Neuron (in vitro differentiated cells): ENCODE data around the gene DUSP6.
A peak's percentile ranks its signal among the peaks of the same experiment; 100 is the strongest.

Experiments
- H2AFZ ChIP-seq: one replicate; pipeline ENCODE4 v1.6.1; 2013; ENCODE audit warnings: low read depth, mild to moderate bottlenecking, inconsistent platforms, low read length, moderate library complexity
- H3K27me3 ChIP-seq: one replicate; pipeline ENCODE4 v1.6.1; 2013; ENCODE audit warnings: low read length; ENCODE audit not compliant: insufficient read depth
- H3K36me3 ChIP-seq: one replicate; pipeline ENCODE4 v1.6.1; 2013; ENCODE audit warnings: low read length; ENCODE audit not compliant: insufficient read depth
- H3K4me1 ChIP-seq: one replicate; pipeline ENCODE4 v1.6.1; 2013; ENCODE audit warnings: low read length; ENCODE audit not compliant: insufficient read depth
- H3K4me3 ChIP-seq: 2 replicates; pipeline ENCODE4 v1.5.1; 2013; ENCODE audit warnings: mild to moderate bottlenecking, low read length, moderate library complexity
- H3K9me3 ChIP-seq: one replicate; pipeline ENCODE4 v1.6.1; 2013; ENCODE audit warnings: low read length

DUSP6 gene

GRCh38 chr12:89352492-89353187 lies at the start of gene DUSP6:
Gene DUSP6 (minus strand): TSS chr12:89352501. CDS start chr12:89352039, 462 bp downstream.
- no peaks in the 10 kb centered on the region for H3K27me3 ChIP-seq
- H3K4me3 ChIP-seq, result peak within 1 kb of the TSS; percentile 82
- no peaks in the 10 kb centered on the region for H3K9me3 ChIP-seq

GRCh38 chr12:89401433-89402058 lies 49.2 kb upstream of the DUSP6 start:
- H3K36me3 ChIP-seq, result no peaks in the 10 kb centered on the region
- no peaks in the 10 kb centered on the region for H3K9me3 ChIP-seq
- H2AFZ ChIP-seq, result no peak overlapping the region
- no peak overlapping the region for H3K4me3 ChIP-seq
- H3K27me3 ChIP-seq, result no peaks in the 10 kb centered on the region
- H3K4me1 ChIP-seq, result no peaks in the 10 kb centered on the region

More at GRCh38 chr12:89352492-89353187, at the start of gene DUSP6:
- peaks cover 5% of the 10 kb centered on the region for H3K36me3 ChIP-seq
- H2AFZ ChIP-seq, result peak within 1 kb of the TSS; percentile 75
- peaks cover 62% of the 10 kb centered on the region for H3K4me1 ChIP-seq

GRCh38 chr12:89400415-89400814 lies 48.1 kb upstream of the DUSP6 start:
- Histone ChIP-seq H3K4me3 (no peak overlapping the region), H3K4me1 (no peaks in the 10 kb centered on the region), H3K9me3 (no peaks in the 10 kb centered on the region), H3K36me3 (no peaks in the 10 kb centered on the region), H2AFZ (no peak overlapping the region), H3K27me3 (no peaks in the 10 kb centered on the region)

- H3K9me3 ChIP-seq, result no peaks in the 10 kb centered on the region
- no peak overlapping the region for H2AFZ ChIP-seq
- H3K4me1 ChIP-seq, result no peaks in the 10 kb centered on the region
- no peaks in the 10 kb centered on the region for H3K27me3 ChIP-seq
- no peak overlapping the region for H3K4me3 ChIP-seq
- no peaks in the 10 kb centered on the region for H3K36me3 ChIP-seq
Observed at GRCh38 chr12:89395712-89396111, 43.4 kb upstream of the DUSP6 start.

GRCh38 chr12:89393551-89394121 lies 41.3 kb upstream of the DUSP6 start:
- Histone ChIP-seq H3K9me3 (no peaks in the 10 kb centered on the region), H2AFZ (no peak overlapping the region), H3K4me1 (no peaks in the 10 kb centered on the region), H3K27me3 (no peaks in the 10 kb centered on the region), H3K4me3 (no peak overlapping the region), H3K36me3 (no peaks in the 10 kb centered on the region)

GRCh38 chr12:89392391-89392790 lies 40.1 kb upstream of the DUSP6 start:
- Histone ChIP-seq H3K36me3 (no peaks in the 10 kb centered on the region), H3K9me3 (no peaks in the 10 kb centered on the region), H2AFZ (no peak overlapping the region), H3K27me3 (no peaks in the 10 kb centered on the region), H3K4me3 (no peak overlapping the region), H3K4me1 (no peaks in the 10 kb centered on the region)

- H3K27me3 ChIP-seq, result no peaks in the 10 kb centered on the region
- no peaks in the 10 kb centered on the region for H3K36me3 ChIP-seq
- H3K9me3 ChIP-seq, result no peaks in the 10 kb centered on the region
- no peaks in the 10 kb centered on the region for H3K4me1 ChIP-seq
- no peak overlapping the region for H2AFZ ChIP-seq
- H3K4me3 ChIP-seq, result no peak overlapping the region
Observed at GRCh38 chr12:89391726-89392336, 39.5 kb upstream of the DUSP6 start.

GRCh38 chr12:89390802-89391673 lies 38.7 kb upstream of the DUSP6 start:
- no peaks in the 10 kb centered on the region for H3K4me1 ChIP-seq

GRCh38 chr12:89389755-89390661 lies 37.7 kb upstream of the DUSP6 start:
- Histone ChIP-seq H3K4me1 (no peaks in the 10 kb centered on the region), H3K9me3 (no peaks in the 10 kb centered on the region), H3K27me3 (no peaks in the 10 kb centered on the region), H3K4me3 (no peak overlapping the region), H3K36me3 (no peaks in the 10 kb centered on the region), H2AFZ (no peak overlapping the region)

More at GRCh38 chr12:89390802-89391673, 38.7 kb upstream of the DUSP6 start:
- H3K4me3 ChIP-seq, result no peak overlapping the region
- no peaks in the 10 kb centered on the region for H3K27me3 ChIP-seq
- H3K36me3 ChIP-seq, result no peaks in the 10 kb centered on the region
- no peak overlapping the region for H2AFZ ChIP-seq
- H3K9me3 ChIP-seq, result no peaks in the 10 kb centered on the region

- H3K4me3 ChIP-seq, result no peak overlapping the region
- H2AFZ ChIP-seq, result no peak overlapping the region
- no peaks in the 10 kb centered on the region for H3K27me3 ChIP-seq
- no peaks in the 10 kb centered on the region for H3K9me3 ChIP-seq
- H3K36me3 ChIP-seq, result no peaks in the 10 kb centered on the region
- H3K4me1 ChIP-seq, result peaks cover 13% of the 10 kb centered on the region
Observed at GRCh38 chr12:89386138-89386537, 33.8 kb upstream of the DUSP6 start.

- no peaks in the 10 kb centered on the region for H3K9me3 ChIP-seq
- H3K4me1 ChIP-seq, result peaks cover 13% of the 10 kb centered on the region
- no peak overlapping the region for H3K4me3 ChIP-seq
- no peak overlapping the region for H2AFZ ChIP-seq
- no peaks in the 10 kb centered on the region for H3K36me3 ChIP-seq
- H3K27me3 ChIP-seq, result no peaks in the 10 kb centered on the region
Observed at GRCh38 chr12:89384807-89385206, 32.5 kb upstream of the DUSP6 start.
